ENCODE data around the gene TIPARP. TPM values are rescaled to one million over a fixed set of nuclear protein-coding genes. Genes with fewer than 3 reads are reported as not detected.
"Not testable (repeated sequence)": the region's sequence is repeated elsewhere in the genome, so short reads cannot be mapped to it uniquely, and the experiment has no call there.

TIPARP gene
- total RNA-seq, 1 experiment from 2014 or later: 116 TPM

DNA sequence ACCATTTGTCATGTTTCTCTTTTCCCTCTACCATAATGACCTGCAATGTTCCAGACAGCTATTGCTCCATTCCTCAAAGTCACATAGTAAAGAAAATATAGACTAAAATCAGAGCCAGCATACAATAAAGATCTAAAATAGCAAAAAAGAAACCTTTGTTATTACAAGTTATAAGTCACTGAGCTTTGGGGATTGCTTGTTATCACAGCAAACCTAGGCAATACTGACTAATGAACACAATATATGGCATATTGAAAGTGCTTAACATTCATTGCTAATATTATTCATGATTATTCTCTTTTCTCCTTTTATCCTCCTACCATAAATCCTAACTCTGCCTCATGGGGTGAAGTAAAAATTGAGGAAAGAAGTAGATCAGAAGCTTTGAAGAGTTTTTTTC is 27.4 kb upstream of the TIPARP start:
- TF ChIP-seq, protein P1, sequence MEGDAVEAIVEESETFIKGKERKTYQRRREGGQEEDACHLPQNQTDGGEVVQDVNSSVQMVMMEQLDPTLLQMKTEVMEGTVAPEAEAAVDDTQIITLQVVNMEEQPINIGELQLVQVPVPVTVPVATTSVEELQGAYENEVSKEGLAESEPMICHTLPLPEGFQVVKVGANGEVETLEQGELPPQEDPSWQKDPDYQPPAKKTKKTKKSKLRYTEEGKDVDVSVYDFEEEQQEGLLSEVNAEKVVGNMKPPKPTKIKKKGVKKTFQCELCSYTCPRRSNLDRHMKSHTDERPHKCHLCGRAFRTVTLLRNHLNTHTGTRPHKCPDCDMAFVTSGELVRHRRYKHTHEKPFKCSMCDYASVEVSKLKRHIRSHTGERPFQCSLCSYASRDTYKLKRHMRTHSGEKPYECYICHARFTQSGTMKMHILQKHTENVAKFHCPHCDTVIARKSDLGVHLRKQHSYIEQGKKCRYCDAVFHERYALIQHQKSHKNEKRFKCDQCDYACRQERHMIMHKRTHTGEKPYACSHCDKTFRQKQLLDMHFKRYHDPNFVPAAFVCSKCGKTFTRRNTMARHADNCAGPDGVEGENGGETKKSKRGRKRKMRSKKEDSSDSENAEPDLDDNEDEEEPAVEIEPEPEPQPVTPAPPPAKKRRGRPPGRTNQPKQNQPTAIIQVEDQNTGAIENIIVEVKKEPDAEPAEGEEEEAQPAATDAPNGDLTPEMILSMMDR (conservative IDR thresholded peaks at IDR 0.05; ENCODE audit: low read depth, low read length): no peak
- TF ChIP-seq EZH2 (IDR thresholded peaks at IDR 0.05; ENCODE audit: borderline replicate concordance, low read depth, low read length, poor library complexity, severe bottlenecking): no peak
- Histone ChIP-seq H3K27me3 (replicated peaks; ENCODE audit: insufficient read depth, low read depth, low read length, poor library complexity) (no peaks in the 10 kb centered on the region), H3K4me1 (ENCODE audit: insufficient read depth, low read length, poor library complexity, severe bottlenecking) (peaks cover 31% of the 10 kb centered on the region), H3K27ac (ENCODE audit: low read depth, low read length, poor library complexity, severe bottlenecking) (no peak overlapping the region), H3K4me3 (ENCODE audit: low read depth, low read length, poor library complexity, severe bottlenecking) (no peak overlapping the region), H3K36me3 (ENCODE audit: insufficient read depth, low read length, poor library complexity, severe bottlenecking) (peaks cover 4% of the 10 kb centered on the region), H3K9me3 (ENCODE audit: low read depth, low read length, poor library complexity, severe bottlenecking) (peaks cover 7% of the 10 kb centered on the region)
- POLR2A ChIA-PET (ENCODE audit: low non-redundant PET): no interaction called here
- no peak for DNase-seq (ENCODE audit: low spot score)
- CTCF ChIA-PET: no interaction called here
- BruUV-seq (replicated peaks): no TSS peak
- intact Hi-C loops (cut with micrococcal nuclease; ENCODE audit: unreplicated experiment): no loop called here

DNA sequence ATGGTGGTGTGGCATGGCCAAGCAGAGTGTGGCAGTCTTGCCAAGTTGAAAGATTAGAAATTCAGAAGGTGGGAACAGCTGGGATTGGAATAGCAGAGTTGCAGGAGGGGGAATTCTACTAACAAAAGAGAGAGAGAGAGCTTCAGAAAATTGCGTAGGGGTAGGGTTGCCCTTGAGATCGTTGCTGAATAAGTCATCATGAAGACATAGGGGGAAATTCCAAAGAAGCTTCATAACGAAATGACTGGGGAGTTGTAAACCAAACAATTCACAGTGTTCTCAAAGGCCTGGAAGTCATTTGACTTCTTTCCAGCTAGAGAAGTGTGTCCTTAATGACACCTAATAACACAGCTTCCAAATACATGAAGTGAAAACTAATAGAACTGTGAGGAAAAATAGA is 26.3 kb upstream of the TIPARP start:
- peaks cover 7% of the 10 kb centered on the region for H3K9me3 ChIP-seq (ENCODE audit: low read depth, low read length, poor library complexity, severe bottlenecking)
- CTCF ChIA-PET: no interaction called here
- no TSS peak for BruUV-seq (replicated peaks)
- POLR2A ChIA-PET (ENCODE audit: low non-redundant PET): no interaction called here
- peaks cover 23% of the 10 kb centered on the region for H3K4me1 ChIP-seq (ENCODE audit: insufficient read depth, low read length, poor library complexity, severe bottlenecking)
- TF ChIP-seq, protein P1 (conservative IDR thresholded peaks at IDR 0.05; ENCODE audit: low read depth, low read length): no peak
- TF ChIP-seq EZH2 (IDR thresholded peaks at IDR 0.05; ENCODE audit: borderline replicate concordance, low read depth, low read length, poor library complexity, severe bottlenecking): no peak
- H3K36me3 ChIP-seq (ENCODE audit: insufficient read depth, low read length, poor library complexity, severe bottlenecking): peaks cover 4% of the 10 kb centered on the region
- intact Hi-C loops (cut with micrococcal nuclease; ENCODE audit: unreplicated experiment): no loop called here
- no peak overlapping the region for H3K27ac ChIP-seq (ENCODE audit: low read depth, low read length, poor library complexity, severe bottlenecking)
- DNase-seq (ENCODE audit: low spot score): peak; percentile 17
- no peak overlapping the region for H3K4me3 ChIP-seq (ENCODE audit: low read depth, low read length, poor library complexity, severe bottlenecking)
- no peaks in the 10 kb centered on the region for H3K27me3 ChIP-seq (replicated peaks; ENCODE audit: insufficient read depth, low read depth, low read length, poor library complexity)

DNA sequence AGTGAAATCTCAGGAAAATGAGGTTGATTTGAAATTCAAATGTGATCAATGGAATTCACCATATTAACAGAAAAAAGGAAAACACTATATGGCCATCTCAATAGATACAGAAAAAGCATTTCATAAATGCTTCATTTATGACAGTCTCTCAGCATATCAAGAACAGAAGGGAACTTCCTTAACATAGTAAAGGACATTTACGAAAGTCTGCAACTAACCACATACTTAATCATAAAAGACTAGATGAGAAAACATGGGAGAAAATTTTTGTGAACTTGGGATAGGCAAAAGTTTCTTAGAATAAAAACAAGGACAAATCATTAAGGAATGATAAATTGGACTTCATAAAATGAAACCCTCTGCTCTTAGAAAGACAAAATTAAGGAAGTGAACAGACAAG is 24.7 kb upstream of the TIPARP start:
- Histone ChIP-seq H3K4me1 (ENCODE audit: insufficient read depth, low read length, poor library complexity, severe bottlenecking) (peaks cover 7% of the 10 kb centered on the region), H3K27me3 (replicated peaks; ENCODE audit: insufficient read depth, low read depth, low read length, poor library complexity) (no peaks in the 10 kb centered on the region), H3K4me3 (ENCODE audit: low read depth, low read length, poor library complexity, severe bottlenecking) (no peak overlapping the region), H3K36me3 (ENCODE audit: insufficient read depth, low read length, poor library complexity, severe bottlenecking) (peaks cover 4% of the 10 kb centered on the region), H3K27ac (ENCODE audit: low read depth, low read length, poor library complexity, severe bottlenecking) (no peak overlapping the region), H3K9me3 (ENCODE audit: low read depth, low read length, poor library complexity, severe bottlenecking) (peaks cover 7% of the 10 kb centered on the region)
- DNase-seq (ENCODE audit: low spot score): no peak
- CTCF ChIA-PET: no interaction called here
- TF ChIP-seq, protein P1 (conservative IDR thresholded peaks at IDR 0.05; ENCODE audit: low read depth, low read length): no peak
- no peak for TF ChIP-seq EZH2 (IDR thresholded peaks at IDR 0.05; ENCODE audit: borderline replicate concordance, low read depth, low read length, poor library complexity, severe bottlenecking)
- intact Hi-C loops (cut with micrococcal nuclease; ENCODE audit: unreplicated experiment): no loop called here
- POLR2A ChIA-PET (ENCODE audit: low non-redundant PET): no interaction called here
- BruUV-seq (replicated peaks): no TSS peak

DNA sequence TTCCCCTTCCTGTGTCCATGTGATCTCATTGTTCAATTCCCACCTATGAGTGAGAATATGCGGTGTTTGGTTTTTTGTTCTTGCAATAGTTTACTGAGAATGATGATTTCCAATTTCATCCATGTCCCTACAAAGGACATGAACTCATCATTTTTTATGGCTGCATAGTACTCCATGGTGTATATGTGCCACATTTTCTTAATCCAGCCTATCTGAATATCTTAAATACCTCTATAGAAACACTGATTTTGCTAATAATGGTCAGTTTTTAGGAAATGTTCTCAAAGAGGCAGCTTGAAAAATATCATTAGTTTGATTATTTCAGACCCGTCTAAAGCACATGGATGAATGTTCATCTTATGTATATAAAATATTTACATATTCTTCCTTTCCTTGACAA is 21.7 kb upstream of the TIPARP start:
- intact Hi-C loops (cut with micrococcal nuclease; ENCODE audit: unreplicated experiment); DNase-seq (ENCODE audit: low spot score); H3K9me3 ChIP-seq (ENCODE audit: low read depth, low read length, poor library complexity, severe bottlenecking); POLR2A ChIA-PET (ENCODE audit: low non-redundant PET); BruUV-seq (replicated peaks); H3K4me3 ChIP-seq (ENCODE audit: low read depth, low read length, poor library complexity, severe bottlenecking); H3K4me1 ChIP-seq (ENCODE audit: insufficient read depth, low read length, poor library complexity, severe bottlenecking); H3K27me3 ChIP-seq (replicated peaks; ENCODE audit: insufficient read depth, low read depth, low read length, poor library complexity); CTCF ChIA-PET; H3K27ac ChIP-seq (ENCODE audit: low read depth, low read length, poor library complexity, severe bottlenecking); H3K36me3 ChIP-seq (ENCODE audit: insufficient read depth, low read length, poor library complexity, severe bottlenecking): not testable (repeated sequence)

Measured in A673 (cell line).